GM19025 (cell line): ENCODE results near the gene LRP5.

Source experiments
- ATAC-seq: cut with Tn5 transposase; IDR thresholded peaks from one replicate; pipeline ENCODE4 v1.9.1; 2021; ENCODE audit warnings: mild to moderate bottlenecking, low read depth, moderate library complexity; ENCODE audit not compliant: unreplicated experiment

The LRP5 gene

GRCh38 chr11:68312117-68312779 lies at the start of gene LRP5:
Gene LRP5 (plus strand): TSS chr11:68312591. CDS start chr11:68312715, 124 bp downstream.
- peak; percentile 35 for ATAC-seq

DNA sequence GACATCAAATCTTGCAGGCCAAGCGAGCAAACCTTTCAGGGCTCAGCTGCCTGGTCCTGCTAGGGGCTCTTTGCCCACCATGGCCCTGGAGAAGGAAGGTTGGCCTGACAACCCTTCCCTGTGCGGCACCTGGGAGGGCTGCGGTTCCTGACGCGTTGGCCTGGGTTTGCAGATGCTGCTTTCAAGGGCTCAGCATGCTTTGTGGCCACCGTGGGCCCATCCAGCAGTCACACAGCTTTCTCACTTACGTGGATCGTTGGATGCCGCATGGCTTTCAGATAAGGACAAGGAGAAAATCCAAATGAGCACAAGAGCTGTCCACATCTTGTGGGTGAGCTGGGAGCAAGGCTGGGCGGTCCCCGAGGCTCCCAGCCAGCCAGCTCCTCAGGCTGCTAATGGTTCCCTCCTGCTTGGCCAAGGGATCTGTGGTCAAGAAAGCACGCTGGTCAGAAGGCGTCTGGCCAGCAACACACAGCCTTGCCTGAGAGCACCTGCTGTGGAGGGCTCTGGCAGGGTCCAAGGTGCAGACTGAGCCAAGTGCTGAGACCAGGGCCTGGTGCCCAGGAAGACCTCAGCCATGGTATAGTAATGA lies 48.9 kb upstream of the LRP5 start:
- ATAC-seq, result no peak

DNA sequence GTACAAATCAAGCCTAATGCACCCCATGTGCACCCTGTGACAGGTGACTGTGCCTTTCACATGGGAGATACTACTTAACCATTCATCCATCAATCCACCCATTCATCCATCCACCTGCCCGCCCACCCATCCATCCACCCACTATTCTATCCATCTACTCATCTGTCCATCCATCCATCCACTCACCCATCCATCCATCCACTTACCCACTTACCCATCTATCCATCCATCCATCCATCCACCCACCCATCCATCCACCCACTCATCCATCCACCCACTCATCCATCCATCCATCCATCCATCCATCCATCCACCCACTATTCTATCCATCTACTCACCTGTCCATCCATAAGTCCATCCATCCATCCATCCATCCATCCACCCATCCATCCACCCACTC lies 48.1 kb upstream of the LRP5 start:
- ATAC-seq, result no peak

GRCh38 chr11:68264741-68265540 lies 47.5 kb upstream of the LRP5 start:
- ATAC-seq, result no peak

DNA sequence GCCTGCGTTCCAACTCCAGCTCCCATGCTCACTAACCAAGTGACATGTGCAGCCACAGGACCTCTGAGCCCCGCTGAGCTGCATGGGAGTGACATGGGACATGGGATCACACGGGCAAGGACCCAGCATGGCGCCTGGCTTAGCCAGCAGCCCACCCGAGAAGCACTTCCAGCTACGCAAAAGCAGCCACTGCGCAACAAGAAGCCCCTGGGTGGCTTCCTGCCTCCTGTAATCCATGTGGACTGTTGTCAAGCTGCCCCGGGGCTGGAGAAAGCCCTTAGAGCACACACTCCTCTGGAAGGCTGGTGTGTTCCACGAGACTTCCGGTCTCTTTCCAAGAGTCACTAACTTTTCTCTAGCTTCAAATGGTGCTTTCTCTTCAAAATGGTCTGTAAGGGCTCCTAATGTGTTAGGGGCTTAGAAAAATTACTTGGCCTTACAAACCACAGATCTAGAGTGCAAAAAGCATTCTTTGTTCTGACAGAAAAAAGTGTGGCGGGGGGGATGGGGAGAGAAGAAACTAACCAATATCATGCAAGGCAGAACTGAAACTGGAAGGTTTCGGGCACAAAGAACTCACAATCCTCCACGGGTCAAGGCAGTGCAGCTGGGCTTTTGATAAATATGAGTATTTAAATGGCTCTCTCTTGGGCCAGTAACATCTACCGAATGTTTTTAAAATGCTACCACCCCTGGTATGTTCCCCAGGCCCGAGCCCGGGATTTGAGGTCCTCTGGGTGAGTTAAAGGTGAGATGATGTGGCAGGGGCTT lies 46.1 kb upstream of the LRP5 start:
- ATAC-seq, result peak; percentile 57

DNA sequence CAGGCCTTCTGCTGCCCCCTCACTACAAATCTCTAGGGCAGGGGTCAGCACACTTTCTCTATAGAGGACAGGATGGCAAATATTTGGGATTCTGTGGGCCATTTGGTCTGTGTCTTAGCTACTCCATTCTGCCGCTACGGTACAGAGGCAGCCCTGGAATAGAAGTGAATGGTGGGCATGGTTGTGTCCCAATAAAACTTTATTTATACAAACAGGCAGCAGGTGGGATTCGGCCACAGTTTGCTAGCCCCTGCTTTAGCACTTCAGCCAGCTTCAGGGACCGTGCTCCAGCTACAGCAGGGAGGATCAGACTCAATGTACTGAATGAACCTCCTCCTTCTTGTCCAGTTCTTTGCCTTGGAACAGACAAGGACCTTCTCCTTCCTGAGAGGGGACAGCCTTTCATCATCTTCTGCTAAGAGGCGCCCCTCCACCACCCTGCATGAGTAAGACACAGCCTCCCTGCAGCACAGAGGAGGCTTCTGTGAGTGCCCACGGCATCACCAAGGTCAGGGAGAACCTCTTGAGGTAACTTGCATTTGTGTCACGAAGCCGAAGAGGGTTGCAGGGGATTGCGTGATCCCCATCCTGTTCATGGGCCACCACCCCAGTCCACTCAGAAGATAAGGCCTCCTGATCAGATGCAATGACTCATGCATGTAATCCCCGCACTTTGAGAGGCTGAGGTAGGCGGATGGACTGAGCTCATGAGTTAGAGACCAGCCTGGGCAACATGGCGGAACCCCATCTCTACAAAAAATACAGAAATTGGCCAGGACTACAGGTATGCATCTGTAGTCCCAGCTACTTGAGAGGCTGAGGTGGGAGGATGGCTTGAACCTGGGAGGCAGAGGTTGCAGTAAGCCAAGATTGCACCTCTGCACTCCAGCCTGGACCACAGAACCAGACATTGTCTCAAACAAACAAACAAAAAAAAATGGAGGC lies 45.2 kb upstream of the LRP5 start:
- ATAC-seq, result no peak

GRCh38 chr11:68267881-68268240 lies 44.5 kb upstream of the LRP5 start:
- no peak for ATAC-seq

DNA sequence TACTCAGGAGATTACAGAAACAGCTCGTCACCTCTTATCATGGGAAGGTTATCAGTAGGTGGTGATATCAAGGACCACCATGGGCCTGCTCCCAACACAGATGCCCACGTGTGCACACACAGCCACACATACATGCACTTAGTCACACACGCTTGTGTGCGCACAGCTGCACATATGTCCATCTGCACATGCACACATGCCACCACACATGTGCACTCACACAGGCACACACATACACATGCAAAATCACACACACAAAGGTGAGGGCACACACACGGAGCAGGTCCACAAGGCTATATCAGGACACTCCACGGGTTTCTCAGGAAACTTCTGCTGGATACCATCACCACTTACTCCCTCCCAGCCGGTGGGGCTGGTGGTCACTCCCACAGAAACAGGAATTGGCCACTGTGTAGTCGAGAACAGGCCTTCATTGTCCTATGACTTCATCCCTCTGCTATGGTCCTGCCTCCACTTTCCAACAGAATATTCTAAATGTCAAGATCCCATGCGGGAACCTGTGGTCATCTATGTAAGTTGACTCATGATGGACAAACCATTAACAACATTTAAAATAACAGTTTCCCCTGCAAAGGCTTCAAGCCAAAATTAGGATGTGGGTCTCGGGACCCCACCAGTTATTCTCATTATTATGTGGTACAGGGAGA lies 42.8 kb upstream of the LRP5 start:
- ATAC-seq, result no peak

- no peak for ATAC-seq
Observed at GRCh38 chr11:68270196-68271022, 42.0 kb upstream of the LRP5 start.

GRCh38 chr11:68271023-68271780 lies 41.2 kb upstream of the LRP5 start:
- ATAC-seq, result no peak

DNA sequence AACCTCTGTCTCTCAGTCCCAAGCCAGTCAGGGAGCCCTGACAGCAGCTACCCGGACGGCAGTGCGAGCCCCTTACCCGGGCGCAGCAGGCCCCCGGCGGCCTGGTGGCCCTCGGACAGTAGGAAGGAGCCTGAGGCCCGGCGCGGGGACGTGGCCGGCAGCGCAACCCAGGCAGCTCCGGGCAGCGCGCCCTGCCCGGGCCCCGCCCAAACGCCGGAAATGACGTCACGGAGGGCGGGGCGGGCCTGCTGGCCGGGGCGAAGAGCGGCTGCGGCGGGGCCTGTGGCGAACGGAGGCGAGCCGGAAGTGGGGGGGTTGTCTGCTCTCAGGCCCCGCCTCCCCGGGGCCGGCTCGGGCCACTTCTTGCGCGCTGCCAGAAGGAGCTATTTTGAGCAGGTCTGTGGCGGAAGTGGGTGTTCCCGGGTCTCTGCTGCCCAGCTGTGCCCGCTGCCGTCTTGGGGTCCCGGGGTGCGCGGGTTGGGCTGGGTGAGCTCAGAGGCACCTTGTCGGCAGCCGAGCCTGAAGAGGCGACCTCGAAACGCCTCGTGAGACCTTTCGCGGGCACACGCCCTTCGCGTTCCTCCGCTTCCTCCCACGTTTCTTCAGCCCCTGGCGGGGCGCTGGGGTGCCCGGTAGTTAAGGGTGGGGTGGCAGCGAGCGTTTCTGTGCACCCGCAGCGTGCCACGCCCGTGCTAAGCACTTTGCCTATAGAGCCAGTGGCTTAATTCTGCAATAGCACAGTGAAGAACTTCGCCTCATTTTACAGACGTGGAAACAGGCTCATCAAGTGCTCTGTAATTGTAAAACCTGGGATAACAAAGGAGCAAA lies 40.4 kb upstream of the LRP5 start, which contains the start of gene C11orf24:
Gene C11orf24, minus strand, starts transcription at position 193 of the 828 bp plus-strand sequence. CDS start 8,206 bp downstream, outside the sequence.
- ATAC-seq, result peak; percentile 73

DNA sequence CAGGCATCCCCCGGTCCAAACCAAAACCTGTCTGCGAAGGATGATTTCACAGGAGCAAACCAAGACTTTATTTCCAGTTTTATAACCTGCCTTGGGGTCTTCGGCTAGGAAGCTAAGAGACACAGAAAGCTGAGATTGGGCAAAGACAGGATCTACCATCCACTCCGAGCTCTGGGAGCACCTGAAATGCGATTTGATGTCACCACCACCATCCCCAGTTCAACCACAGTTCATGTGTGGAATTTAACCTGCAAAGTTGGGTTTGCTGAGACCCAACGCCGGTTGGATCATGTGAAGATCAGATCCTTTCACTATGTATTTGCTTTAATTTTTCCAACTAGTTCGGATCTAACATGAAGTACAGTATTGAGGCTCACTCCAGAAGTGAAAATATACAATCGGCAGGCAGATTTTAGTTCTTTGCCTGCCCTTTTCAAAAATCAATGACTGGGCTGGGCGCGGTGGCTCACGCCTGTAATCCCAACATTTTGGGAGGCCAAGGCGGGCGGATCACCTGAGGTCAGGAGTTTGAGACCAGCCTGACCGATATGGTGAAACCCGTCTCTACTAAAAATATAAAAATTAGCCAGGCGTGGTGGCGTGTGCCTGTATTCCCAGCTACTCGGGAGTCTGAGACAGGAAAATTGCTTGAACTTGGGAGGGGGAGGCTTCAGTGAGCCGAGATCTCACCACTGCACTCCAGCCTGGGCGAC lies 39.2 kb upstream of the LRP5 start:
- ATAC-seq, result no peak

DNA sequence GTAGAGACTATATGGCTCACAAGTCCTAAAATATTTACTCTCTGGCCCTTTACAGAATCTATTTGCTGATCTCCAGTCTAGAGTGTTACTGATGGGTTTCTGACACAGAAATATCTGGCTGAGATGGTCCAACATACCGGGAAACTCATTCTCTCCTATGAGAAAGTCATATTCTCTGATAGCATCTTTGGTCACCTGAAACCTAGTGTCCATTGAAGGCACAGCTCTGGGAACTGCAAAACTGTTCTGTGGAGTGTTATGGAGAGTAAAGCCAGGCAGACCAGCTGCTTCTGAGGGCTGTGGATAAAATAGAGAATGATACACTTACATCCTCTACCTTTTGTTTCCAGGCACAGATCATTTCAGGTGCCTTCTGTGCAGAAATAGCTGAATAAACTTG lies 38.1 kb upstream of the LRP5 start:
- no peak for ATAC-seq

DNA sequence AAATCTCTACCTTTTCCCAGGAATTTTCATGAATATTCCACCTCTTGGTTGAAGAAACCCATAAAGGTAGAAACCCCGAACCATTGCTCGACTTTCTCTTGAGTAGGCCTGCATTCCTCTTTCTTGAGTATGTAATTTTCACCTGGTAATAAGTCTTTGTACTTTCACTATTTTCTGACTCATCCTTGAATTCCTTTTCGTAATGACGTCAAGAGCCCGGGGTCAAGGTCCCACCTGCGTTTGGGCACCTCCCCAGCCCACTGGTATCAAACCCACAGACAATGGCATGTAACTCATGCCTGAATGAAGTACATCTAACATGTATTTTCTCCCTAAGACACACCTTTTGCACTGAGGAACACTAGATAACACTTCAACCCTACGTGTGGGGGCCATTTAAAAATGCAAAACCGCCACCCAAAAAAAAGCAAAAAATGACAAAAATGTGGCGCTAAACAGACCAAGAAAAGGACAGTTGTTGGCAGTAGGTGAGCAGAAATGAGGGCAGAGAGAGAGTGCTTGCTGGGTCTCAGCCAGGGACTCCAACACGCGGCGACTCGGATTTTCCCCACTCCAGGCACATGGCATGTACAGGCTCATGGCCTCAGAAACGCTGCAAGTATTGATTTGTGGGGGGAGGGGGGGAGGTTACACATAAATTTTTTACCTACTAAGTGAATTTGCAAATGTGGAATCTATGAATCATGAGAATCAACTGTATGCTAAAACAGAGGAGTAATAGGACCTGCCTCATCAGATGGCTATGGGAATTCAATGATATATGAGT lies 36.5 kb upstream of the LRP5 start:
- ATAC-seq, result no peak

- ATAC-seq, result no peak
Observed at GRCh38 chr11:68276861-68277260, 35.5 kb upstream of the LRP5 start.
